Anterior cingulate cortex (tissue), 58 donors: ENCODE results near the gene TMEM132C.
A peak's percentile ranks its signal among the peaks of the same experiment; 100 is the strongest.

ENCODE experiments used
- DNase-seq, 58 donors: peaks; one replicate each; lab custom pipeline; 2025; lab: John Stamatoyannopoulos, UW

TMEM132C gene

GRCh38 chr12:128644664-128645296, 377.8 kb downstream of the TMEM132C start:
- DNase-seq, result peak in 8 of 58 donors; percentile 2 to 23 (median 9)

- DNase-seq, result no peak
These were observed 382.9 kb downstream of the TMEM132C start for GRCh38 chr12:128649902-128650301.

- DNase-seq, result peak in 38 of 58 donors; percentile 3 to 69 (median 34)
These were observed 385.3 kb downstream of the TMEM132C start for GRCh38 chr12:128652136-128652751.

GRCh38 chr12:128654468-128654867, 387.5 kb downstream of the TMEM132C start:
- no peak for DNase-seq

- DNase-seq, result no peak
These were observed 390.4 kb downstream of the TMEM132C start for GRCh38 chr12:128657378-128657777.

- DNase-seq, result no peak
These were observed 393.7 kb downstream of the TMEM132C start for GRCh38 chr12:128660532-128661225.

GRCh38 chr12:128661226-128661569, 394.2 kb downstream of the TMEM132C start:
- no peak for DNase-seq

- DNase-seq, result no peak
These were observed 395.1 kb downstream of the TMEM132C start for GRCh38 chr12:128662101-128662500.

GRCh38 chr12:128664501-128664900, 397.5 kb downstream of the TMEM132C start:
- DNase-seq, result no peak

- no peak for DNase-seq
These were observed 400.2 kb downstream of the TMEM132C start for GRCh38 chr12:128667193-128667592.

- DNase-seq, result no peak
These were observed 404.6 kb downstream of the TMEM132C start for GRCh38 chr12:128671528-128672042.

GRCh38 chr12:128672428-128672827, 405.5 kb downstream of the TMEM132C start:
- DNase-seq, result no peak

- no peak for DNase-seq
These were observed 405.9 kb downstream of the TMEM132C start for GRCh38 chr12:128672893-128673292.

GRCh38 chr12:128675576-128675975, 408.6 kb downstream of the TMEM132C start:
- no peak for DNase-seq

- no peak for DNase-seq
These were observed 413.6 kb downstream of the TMEM132C start for GRCh38 chr12:128680555-128680954.

- no peak for DNase-seq
These were observed 415.7 kb downstream of the TMEM132C start for GRCh38 chr12:128682548-128683275.

GRCh38 chr12:128684352-128684751, 417.4 kb downstream of the TMEM132C start:
- peak in 42 of 58 donors; percentile 2 to 63 (median 17) for DNase-seq

GRCh38 chr12:128685903-128686475, 419.0 kb downstream of the TMEM132C start:
- no peak for DNase-seq

- DNase-seq, result no peak
These were observed 420.9 kb downstream of the TMEM132C start for GRCh38 chr12:128687851-128688250.

GRCh38 chr12:128690641-128691040, 423.7 kb downstream of the TMEM132C start:
- peak in 1 of 58 donors; percentile 4 for DNase-seq
